K562 (cell line): Measurements from ENCODE around the gene DVL2. TPM values are rescaled to one million over a fixed set of nuclear protein-coding genes. Genes with fewer than 3 reads are reported as not detected.

Source experiments
- ATAC-seq: fragments of 200-7000 bp; cut with Tn5 transposase; 3 replicates; pipeline ENCODE4 v1.9.1; 2020; ENCODE audit warnings: moderate library complexity
- BruUV-seq: library from RNA; stranded (reverse); fragments of 400-500 nt; replicated peaks from 2 replicates; lab custom pipeline; 2021; lab: Mats Ljungman, UMichigan
- CTCF ChIA-PET: fragments of 300-600 bp; formaldehyde crosslinking; extraction: SDS; loops from one replicate; lab custom pipeline; 2021; ENCODE audit warnings: low intra/inter-chr PET ratio; lab: Yijun Ruan, JAX
- POLR2A ChIA-PET: fragments of 300-600, 350-650 bp; sonication (Branson Sonifier 250); formaldehyde crosslinking; extraction: SDS; loops from one replicate; lab custom pipeline; 2021; ENCODE audit warnings: antibody characterized with exemption, inconsistent platforms; lab: Yijun Ruan, JAX
- DNase-seq, 4 experiments: peaks; one replicate each; pipeline versions ENCODE4 v3.0.0 to v3.0.0-alpha.2; 2011 to 2018; ENCODE audit warnings: low spot score in 3 of 4, mixed read lengths in 3 of 4; ENCODE audit errors: extremely low read depth in 1 of 4
- FAIRE-seq: peaks from 2 replicates; lab custom pipeline; 2011; peaks lifted over from hg19 to GRCh38; lab: Jason Lieb, UNC
- H2AFZ ChIP-seq: 2 replicates; pipeline ENCODE4 v1.6.0; 2011; ENCODE audit warnings: low read depth, low read length, control low read depth, inconsistent platforms
- H3K27ac ChIP-seq: fragments of 200-600 bp; 3 replicates; pipeline ENCODE4 v1.8.0; 2011; ENCODE audit warnings: low read depth, mild to moderate bottlenecking, control low read depth, inconsistent platforms, low read length, moderate library complexity, mixed read lengths; ENCODE audit errors: extremely low read depth
- H3K27me3 ChIP-seq, 2 experiments: fragments of 300-600 bp in 1 of 2; 2 replicates in 1 of 2; 3 replicates in 1 of 2; pipeline versions ENCODE4 v1.6.0 to v1.8.0; 2011; ENCODE audit warnings: inconsistent platforms in 2 of 2, low read length in 2 of 2, mild to moderate bottlenecking in 1 of 2, mixed read lengths in 1 of 2, moderate library complexity in 1 of 2; ENCODE audit not compliant: control insufficient read depth in 2 of 2, insufficient read depth in 2 of 2
- H3K36me3 ChIP-seq: fragments of 300-600 bp; 3 replicates; pipeline ENCODE4 v1.8.0; 2011; ENCODE audit warnings: mild to moderate bottlenecking, low read length, inconsistent platforms; ENCODE audit not compliant: control insufficient read depth, insufficient read depth
- H3K4me1 ChIP-seq, 2 experiments: fragments of 200-600 bp in 1 of 2; replicated peaks in 1 of 2; 2 replicates in 1 of 2; 3 replicates in 1 of 2; pipeline versions ENCODE4 v1.5.1 to v1.8.0; 2011; ENCODE audit warnings: inconsistent platforms in 2 of 2, low read length in 2 of 2, mild to moderate bottlenecking in 1 of 2, mixed read lengths in 1 of 2, moderate library complexity in 1 of 2; ENCODE audit not compliant: control insufficient read depth in 2 of 2, insufficient read depth in 2 of 2
- H3K4me2 ChIP-seq: 2 replicates; pipeline ENCODE4 v1.6.1; 2011; ENCODE audit warnings: low read length, control low read depth, inconsistent platforms, mixed read lengths; ENCODE audit not compliant: insufficient read depth
- H3K4me3 ChIP-seq: fragments of 200-600 bp; sonication (generic), shearing (Covaris generic); 2 replicates; pipeline ENCODE4 v1.5.1; 2016; ENCODE audit warnings: control low read depth, inconsistent platforms
- H3K79me2 ChIP-seq: fragments of 200-600 bp; 3 replicates; pipeline ENCODE4 v1.8.0; 2011; ENCODE audit warnings: low read length, inconsistent platforms; ENCODE audit not compliant: control insufficient read depth, insufficient read depth
- H3K9ac ChIP-seq, 2 experiments: 2 replicates each; pipeline versions ENCODE4 v1.6.0 to v1.6.1; 2011; ENCODE audit warnings: low read depth in 2 of 2, low read length in 2 of 2, control low read depth in 1 of 2, inconsistent platforms in 1 of 2, mild to moderate bottlenecking in 1 of 2, mixed read lengths in 1 of 2; ENCODE audit not compliant: insufficient read depth in 1 of 2
- H3K9me1 ChIP-seq: one replicate; pipeline ENCODE4 v1.6.0; 2011; ENCODE audit warnings: inconsistent platforms, mild to moderate bottlenecking, low read length, moderate library complexity; ENCODE audit not compliant: control insufficient read depth, insufficient read depth
- H3K9me3 ChIP-seq: replicated peaks from 2 replicates; pipeline ENCODE4 v1.5.1; 2011; ENCODE audit warnings: low read depth, low read length, inconsistent platforms; ENCODE audit not compliant: control insufficient read depth, insufficient read depth
- H4K20me1 ChIP-seq: replicated peaks from 2 replicates; pipeline ENCODE4 v1.6.1; 2011; ENCODE audit warnings: low read length, inconsistent platforms, mixed read lengths; ENCODE audit not compliant: control insufficient read depth, insufficient read depth
- CREM ChIP-seq: IDR thresholded peaks from 2 replicates; pipeline ENCODE4 v1.6.1; 2014; ENCODE audit warnings: antibody characterized with exemption, low read depth
- CTCF ChIP-seq, 3 experiments: IDR thresholded peaks in 2 of 3; conservative IDR thresholded peaks in 1 of 3; 2 replicates each; pipeline ENCODE4 v1.5.1; 2011 to 2012; ENCODE audit warnings: low read length in 3 of 3, mild to moderate bottlenecking in 3 of 3, control low read depth in 2 of 3, improper control_type of control experiment in 1 of 3, inconsistent platforms in 1 of 3, low read depth in 1 of 3, mixed read lengths in 1 of 3, moderate library complexity in 1 of 3; ENCODE audit not compliant: insufficient read depth in 2 of 3
- GABPB1 ChIP-seq: sonication (generic); formaldehyde crosslinking; IDR thresholded peaks from 2 replicates; pipeline ENCODE4 v1.8.0; 2022; ENCODE audit warnings: mild to moderate bottlenecking, missing genetic modification reagents
- HEY1 ChIP-seq: fragments of 250-450 bp; sonication (Bioruptor Pico); IDR thresholded peaks from 2 replicates; pipeline ENCODE4 v1.5.0; 2020; ENCODE audit warnings: mild to moderate bottlenecking, moderate library complexity, borderline replicate concordance
- JUN ChIP-seq, 2 experiments: sonication (generic) in 1 of 2; formaldehyde crosslinking in 1 of 2; IDR thresholded peaks; 2 replicates each; pipeline versions ENCODE4 v1.6.1 to v1.8.0; 2012 to 2022; ENCODE audit warnings: borderline replicate concordance in 2 of 2, mild to moderate bottlenecking in 2 of 2, improper control_type of control experiment in 1 of 2, low read depth in 1 of 2, low read length in 1 of 2, missing genetic modification reagents in 1 of 2
- KLF10 ChIP-seq: fragments of 250-450 bp; sonication (Bioruptor Pico); IDR thresholded peaks from 2 replicates; pipeline ENCODE4 v1.6.1; 2021; ENCODE audit warnings: matching md5 sums
- KLF16 ChIP-seq: IDR thresholded peaks from 2 replicates; pipeline ENCODE4 v1.6.1; 2016; ENCODE audit warnings: antibody characterized with exemption
- KLF6 ChIP-seq: fragments of 250-450 bp; sonication (Bioruptor Pico); IDR thresholded peaks from 2 replicates; pipeline ENCODE4 v1.4.0; 2020; ENCODE audit warnings: mild to moderate bottlenecking, moderate library complexity, borderline replicate concordance
- NFIC ChIP-seq: fragments of 450-650 bp; IDR thresholded peaks from 2 replicates; pipeline ENCODE4 v1.6.1; 2017; ENCODE audit warnings: mild to moderate bottlenecking, inconsistent platforms
- PHF8 ChIP-seq: fragments of 200-600 bp; sonication (generic); IDR thresholded peaks from 2 replicates; pipeline ENCODE4 v1.6.1; 2012; ENCODE audit warnings: mixed run types, mild to moderate bottlenecking, inconsistent platforms, low read length, moderate library complexity, borderline replicate concordance
- PHTF2 ChIP-seq: fragments of 250-450 bp; sonication (Bioruptor Pico); IDR thresholded peaks from 2 replicates; pipeline ENCODE4 v1.5.0; 2021; ENCODE audit warnings: mild to moderate bottlenecking
- RBFOX2 ChIP-seq: fragments of 200-400 bp; formaldehyde crosslinking; IDR thresholded peaks from 2 replicates; pipeline ENCODE4 v1.6.1; 2017; ENCODE audit warnings: low read depth, mild to moderate bottlenecking, low read length, moderate library complexity
- RFX5 ChIP-seq: IDR thresholded peaks from 2 replicates; pipeline ENCODE4 v1.6.1; 2011; ENCODE audit warnings: low read depth, mild to moderate bottlenecking, improper control_type of control experiment, low read length
- SMC3 ChIP-seq: conservative IDR thresholded peaks from 2 replicates; pipeline ENCODE4 v1.6.1; 2011; ENCODE audit warnings: low read depth, low read length, improper control_type of control experiment; ENCODE audit not compliant: insufficient read depth
- SPI1 ChIP-seq: IDR thresholded peaks from 2 replicates; pipeline ENCODE4 v1.6.1; 2011; ENCODE audit warnings: low read depth, low read length, control low read depth, borderline replicate concordance
- ZBTB7A ChIP-seq: IDR thresholded peaks from 2 replicates; pipeline ENCODE4 v1.6.1; 2011; ENCODE audit warnings: low read depth, mild to moderate bottlenecking, low read length, moderate library complexity, borderline replicate concordance; ENCODE audit not compliant: control insufficient read depth
- ZNF212 ChIP-seq: fragments of 450-650 bp; formaldehyde crosslinking; IDR thresholded peaks from 2 replicates; pipeline ENCODE4 v1.4.0; 2020; ENCODE audit warnings: mild to moderate bottlenecking
- ZNF347 ChIP-seq: fragments of 450-650 bp; formaldehyde crosslinking; IDR thresholded peaks from 2 replicates; pipeline ENCODE4 v1.4.0; 2020; ENCODE audit warnings: low read depth, mild to moderate bottlenecking, moderate library complexity
- ZNF644 ChIP-seq: fragments of 200-800 bp; sonication (Bioruptor generic); IDR thresholded peaks from 2 replicates; pipeline ENCODE4 v1.6.1; 2016; ENCODE audit warnings: low read depth, missing genetic modification characterization, missing compliant biosample characterization
- ZNF764 ChIP-seq: fragments of 250-450 bp; sonication (Bioruptor Pico); IDR thresholded peaks from 2 replicates; pipeline ENCODE4 v1.4.0; 2020; ENCODE audit warnings: low read depth, mild to moderate bottlenecking, moderate library complexity
- WGBS: fragments of 100-300 bp; shearing (Covaris generic); methylation state at CpG from one replicate; pipeline ENCODE4 v1.1.6; 2016; ENCODE audit warnings: low coverage, mixed read lengths; ENCODE audit not compliant: insufficient coverage; ENCODE audit errors: missing lambda C conversion rate; 5-methylcytosine and 5-hydroxymethylcytosine counted together
- in situ Hi-C: fragments of 300-500 bp; cut with MboI; formaldehyde crosslinking; loops from 4 replicates; pipeline ENCODE4 v1.15.0; 2018; ENCODE audit warnings: inconsistent platforms, mixed read lengths
- intact Hi-C: fragments of 100-400 bp; cut with micrococcal nuclease; formaldehyde crosslinking; loops from 2 replicates; pipeline ENCODE4 v1.14.2; 2022
- polyA plus RNA-seq, 8 experiments: library from polyadenylated mRNA; depleted of rRNA in 4 of 8; stranded (reverse) in 5 of 8; unstranded in 3 of 8; fragments of >200 nt; fragmentation: Nextera tagmentation in 2 of 8; fragmentation: Illumina TruSeq in 1 of 8; extraction: Ambion mirVana in 2 of 8; extraction: Trizol in 1 of 8; gene quantifications; 2 replicates each; pipeline versions ENCODE4 v1.2.1 to v1.2.3, GENCODE V29; 2011 to 2014; ENCODE audit warnings: inconsistent platforms in 1 of 8, missing spikeins in 1 of 8
- total RNA-seq, 7 experiments: library from RNA; depleted of rRNA in 6 of 7; stranded (reverse); fragments of >200 nt in 6 of 7; fragmentation: Illumina TruSeq in 2 of 7; extraction: Trizol in 2 of 7; gene quantifications; 2 replicates each; pipeline versions ENCODE4 v1.2.1 to v1.2.3, GENCODE V29; 2011 to 2021; ENCODE audit warnings: low replicate concordance in 1 of 7

Gene DVL2
- total and polyA plus RNA-seq, 9 of the 15 experiments (the other 6 are each of a cell fraction or from before 2014, with no cell fraction given) = 1.3 to 49.5 (median 24.3) TPM

GRCh38 chr17:7177191-7177953, 56.9 kb downstream of the DVL2 start:
- DNase-seq (peak; percentile 75 to 84 (median 76)), ATAC-seq (peak; percentile 95), FAIRE-seq (peak; percentile 78)
- H3K4me2 ChIP-seq = peak overlapping the region; percentile 88
- ChIA-PET CTCF (interaction anchor here (0.6 to 2.2 kb wide), 3 partner anchors 129 to 264 kb away, joined by 3 to 11 read pairs (median 4); no protein-coding TSS in a partner anchor), POLR2A (interaction anchor here (0.7 to 0.8 kb wide), 3 partner anchors 10 to 77 kb away, joined by 3 to 4 read pairs (median 3); no protein-coding TSS in a partner anchor)
- peak overlapping the region; percentile 92 for H2AFZ ChIP-seq
- no peaks in the 10 kb centered on the region for H3K9me1 ChIP-seq
- intact Hi-C loops = loop anchor here (1.0 kb wide), 1 partner anchor 125 kb away; no protein-coding TSS in a partner anchor
- no peaks in the 10 kb centered on the region for H3K79me2 ChIP-seq
- H3K9me3 ChIP-seq = 0 out of 2 replicates have a peak, but pooled peaks cover 3% of the 10 kb centered on the region
- peak overlapping the region; percentile 40 to 53; a peak in 2 of 4 replicates for H3K9ac ChIP-seq
- 0% methylated on average over 10 of the region's 31 CpGs for WGBS
- in situ Hi-C loops = no loop called here
- no peaks in the 10 kb centered on the region for H4K20me1 ChIP-seq
- no TSS peak for BruUV-seq
- peaks cover 3 to 26% of the 10 kb centered on the region in 2 experiments; a peak in 3 of 5 replicates for H3K4me1 ChIP-seq
- peak overlapping the region; percentile 36 for H3K4me3 ChIP-seq
- H3K27me3 ChIP-seq = peaks cover 0 to 14% of the 10 kb centered on the region in 2 experiments; a peak in 2 of 5 replicates
- no peaks in the 10 kb centered on the region for H3K36me3 ChIP-seq
- H3K27ac ChIP-seq = no peak overlapping the region; the same call in 2 of the 3 replicates
- TF ChIP-seq ZNF347 (CRISPR knock-in tag) (no peak), ZNF644 (no peak), ZNF212 (CRISPR knock-in tag) (no peak), PHTF2 (CRISPR knock-in tag) (no peak), ZBTB7A (peak; percentile 69; the same call in 1 of the 2 replicates), ZNF764 (CRISPR knock-in tag) (no peak), JUN (IDR thresholded peaks at IDR 0.05; ENCODE audit: borderline replicate concordance, low read depth, low read length) (no peak), JUN (CRISPR knock-in tag; IDR thresholded peaks at IDR 0.05; ENCODE audit: borderline replicate concordance) (no peak), RFX5 (no peak), CREM (peak; percentile 88), RBFOX2 (0 out of 2 replicates have a peak, but pooled peaks have one; percentile 25), KLF6 (CRISPR knock-in tag) (no peak), KLF10 (CRISPR knock-in tag) (no peak), HEY1 (CRISPR knock-in tag) (no peak), GABPB1 (CRISPR knock-in tag) (0 out of 2 replicates have a peak, but pooled peaks have one; percentile 2), NFIC (peak; percentile 71), SPI1 (no peak), SMC3 (peak; percentile 56), PHF8 (peak; percentile 26; the same call in 1 of the 2 replicates), KLF16 (peak; percentile 8; the same call in 1 of the 2 replicates), CTCF (IDR thresholded peaks at IDR 0.05 in 2 of 3, conservative IDR thresholded peaks at IDR 0.05 in 1 of 3; ENCODE audit: insufficient read depth in 2 of 3, low read depth in 1 of 3, low read length in 3 of 3) (peak; percentile 75 to 84 (median 78))
